Stomach (tissue), 9 donors: ENCODE results near the gene PLCG2. TPM values are rescaled to one million over a fixed set of nuclear protein-coding genes. Genes with fewer than 3 reads are reported as not detected.

Source experiments
- DNase-seq, 2 donors: peaks; one replicate each; pipeline versions ENCODE4 v3.0.0 to v3.0.0-alpha.2; 2013 to 2019
- H3K27ac ChIP-seq, 5 donors: fragments of 200-600 bp in 4 of 5; sonication (generic) in 4 of 5; one replicate each; pipeline ENCODE4 v1.5.1; 2013 to 2019; ENCODE audit warnings: mild to moderate bottlenecking in 1 of 5, moderate library complexity in 1 of 5
- H3K27me3 ChIP-seq, 3 donors: fragments of 200-600 bp; sonication (generic); one replicate each; pipeline ENCODE4 v1.5.1; 2017 to 2019; ENCODE audit warnings: mixed run types in 1 of 3
- H3K36me3 ChIP-seq, 4 donors: fragments of 200-600 bp; sonication (generic); 1 replicate in 3 of 4; 2 replicates in 1 of 4; pipeline ENCODE4 v1.5.1; 2016 to 2019
- H3K4me1 ChIP-seq, 4 donors: fragments of 200-600 bp; sonication (generic); one replicate each; pipeline ENCODE4 v1.5.1; 2016 to 2019
- H3K4me3 ChIP-seq, 4 donors: fragments of 200-600 bp; sonication (generic) in 3 of 4; one replicate each; pipeline ENCODE4 v1.5.1; 2016 to 2019; ENCODE audit warnings: mild to moderate bottlenecking in 1 of 4
- H3K9me3 ChIP-seq, 4 donors: fragments of 200-600 bp; sonication (generic); one replicate each; pipeline ENCODE4 v1.5.1; 2016 to 2019
- CTCF ChIP-seq, 7 experiments: fragments of 450-650 bp in 4 of 7; fragments of 200-600 bp in 3 of 7; sonication (generic) in 3 of 7; IDR thresholded peaks; one replicate each; pipeline ENCODE4 v1.5.1; 2016 to 2019; ENCODE audit warnings: antibody characterized with exemption in 7 of 7, control low read depth in 2 of 7, mild to moderate bottlenecking in 1 of 7
- EP300 ChIP-seq: sonication (generic); formaldehyde crosslinking; IDR thresholded peaks from one replicate; pipeline ENCODE4 v1.6.1; 2017; ENCODE audit warnings: antibody characterized with exemption
- POLR2A ChIP-seq, 4 donors: fragments of 450-650 bp; IDR thresholded peaks; one replicate each; pipeline ENCODE4 v1.6.1; 2016; ENCODE audit warnings: antibody characterized with exemption in 4 of 4, control low read depth in 2 of 4, mild to moderate bottlenecking in 1 of 4, moderate library complexity in 1 of 4
- POLR2AphosphoS5 ChIP-seq, 3 donors: sonication (generic); formaldehyde crosslinking; IDR thresholded peaks; one replicate each; pipeline ENCODE4 v1.6.1; 2016; ENCODE audit warnings: antibody characterized with exemption in 3 of 3
- WGBS, 5 donors: extraction: QIAGEN DNeasy Blood & Tissue Kit in 3 of 5; methylation state at CpG; one replicate each; pipeline versions ENCODE4 v1.1.5 to v1.1.7; 2013 to 2018; 5-methylcytosine and 5-hydroxymethylcytosine counted together
- intact Hi-C: fragments of 100-400 bp; cut with DNase I; formaldehyde crosslinking; loops from one replicate; pipeline ENCODE4 v1.15.1; 2023; ENCODE audit warnings: low total_unique reads
- polyA plus RNA-seq, 3 donors: library from polyadenylated mRNA; stranded (reverse); fragments of 200-250 nt; gene quantifications; one replicate each; pipeline ENCODE4 v1.2.3, GENCODE V29; 2013
- total RNA-seq, 5 donors: library from RNA; depleted of rRNA; stranded (reverse); fragments of >200 nt; gene quantifications; one replicate each; pipeline versions ENCODE4 v1.1.0 to v1.2.3, GENCODE V29; 2014 to 2016
- donor health status: healthy with polysubstance abuse.
- donor health status: Bipolar disorder and iron deficiency.
- donor health status: healthy.

The PLCG2 gene
- total and polyA plus RNA-seq, 8 donors: 0.87 to 68.5 (median 11.1) TPM

GRCh38 chr16:81804134-81804610 is 25.1 kb downstream of the PLCG2 start:
- H3K4me3 ChIP-seq: no peak overlapping the region
- H3K36me3 ChIP-seq: no peaks in the 10 kb centered on the region

GRCh38 chr16:81806696-81807095 is 27.6 kb downstream of the PLCG2 start:
- WGBS, 5 donors: 78 to 90% (median 83%) methylated on average over 6 of the region's 6 CpGs
- TF ChIP-seq CTCF (IDR thresholded peaks at IDR 0.05) (no peak), EP300 (no peak), POLR2AphosphoS5 (IDR thresholded peaks at IDR 0.05) (no peak), POLR2A (IDR thresholded peaks at IDR 0.05) (no peak)
- Histone ChIP-seq H3K4me3 (no peak overlapping the region), H3K9me3 (no peaks in the 10 kb centered on the region), H3K27ac (no peak overlapping the region), H3K4me1 (peaks cover 0 to 17% (median 0%) of the 10 kb centered on the region in 4 donors), H3K27me3 (no peaks in the 10 kb centered on the region), H3K36me3 (no peaks in the 10 kb centered on the region)
- no peak for DNase-seq
- intact Hi-C loops: no loop called here

More at GRCh38 chr16:81804134-81804610, 25.1 kb downstream of the PLCG2 start:
- WGBS, 5 donors: 51 to 70% (median 63%) methylated on average over 2 of the region's 2 CpGs
- no peaks in the 10 kb centered on the region for H3K9me3 ChIP-seq
- H3K27ac ChIP-seq: peak overlapping the region in 1 of 5 donors; percentile 16
- peaks cover 0 to 15% (median 0%) of the 10 kb centered on the region in 4 donors for H3K4me1 ChIP-seq
- H3K27me3 ChIP-seq: no peaks in the 10 kb centered on the region
- intact Hi-C loops: no loop called here
- TF ChIP-seq EP300 (no peak), CTCF (IDR thresholded peaks at IDR 0.05) (no peak), POLR2A (IDR thresholded peaks at IDR 0.05) (no peak), POLR2AphosphoS5 (IDR thresholded peaks at IDR 0.05) (no peak)
- DNase-seq: no peak

- Histone ChIP-seq H3K9me3 (no peaks in the 10 kb centered on the region), H3K4me1 (peaks cover 0 to 17% (median 0%) of the 10 kb centered on the region in 4 donors), H3K4me3 (no peak overlapping the region), H3K27me3 (no peaks in the 10 kb centered on the region), H3K36me3 (no peaks in the 10 kb centered on the region), H3K27ac (peak overlapping the region in 1 of 5 donors; percentile 38)
- 70 to 80% (median 78%) methylated on average over 4 of the region's 4 CpGs for WGBS, 5 donors
- no peak for DNase-seq
- TF ChIP-seq EP300 (no peak), POLR2AphosphoS5 (IDR thresholded peaks at IDR 0.05) (no peak), CTCF (IDR thresholded peaks at IDR 0.05) (no peak), POLR2A (IDR thresholded peaks at IDR 0.05) (no peak)
- intact Hi-C loops: no loop called here
Observed at GRCh38 chr16:81807767-81808358, 28.8 kb downstream of the PLCG2 start.

- H3K4me3 ChIP-seq: no peak overlapping the region
- H3K9me3 ChIP-seq: peaks cover 0 to 10% (median 1%) of the 10 kb centered on the region in 4 donors
- H3K27ac ChIP-seq: peak overlapping the region in 1 of 5 donors; percentile 38
- H3K36me3 ChIP-seq: no peaks in the 10 kb centered on the region
- peaks cover 0 to 13% (median 0%) of the 10 kb centered on the region in 4 donors for H3K4me1 ChIP-seq
- intact Hi-C loops: no loop called here
- TF ChIP-seq POLR2AphosphoS5 (IDR thresholded peaks at IDR 0.05) (no peak), POLR2A (IDR thresholded peaks at IDR 0.05) (no peak), EP300 (no peak), CTCF (IDR thresholded peaks at IDR 0.05) (no peak)
- H3K27me3 ChIP-seq: no peaks in the 10 kb centered on the region
- no peak for DNase-seq
- 71 to 86% (median 82%) methylated on average over 3 of the region's 3 CpGs for WGBS, 5 donors
Observed at GRCh38 chr16:81808933-81809480, 29.9 kb downstream of the PLCG2 start.
